K562 (cell line): ENCODE measurements around the gene SMARCC1. TPM values are rescaled to one million over a fixed set of nuclear protein-coding genes. Genes with fewer than 3 reads are reported as not detected.

ENCODE experiments used
- ATAC-seq: fragments of 200-7000 bp; cut with Tn5 transposase; 3 replicates; pipeline ENCODE4 v1.9.1; 2020; ENCODE audit warnings: moderate library complexity
- BruUV-seq: library from RNA; stranded (reverse); fragments of 400-500 nt; replicated peaks from 2 replicates; lab custom pipeline; 2021; lab: Mats Ljungman, UMichigan
- CTCF ChIA-PET: fragments of 300-600 bp; formaldehyde crosslinking; extraction: SDS; loops from one replicate; lab custom pipeline; 2021; ENCODE audit warnings: low intra/inter-chr PET ratio; lab: Yijun Ruan, JAX
- POLR2A ChIA-PET: fragments of 300-600, 350-650 bp; sonication (Branson Sonifier 250); formaldehyde crosslinking; extraction: SDS; loops from one replicate; lab custom pipeline; 2021; ENCODE audit warnings: antibody characterized with exemption, inconsistent platforms; lab: Yijun Ruan, JAX
- DNase-seq, 4 experiments: peaks; one replicate each; pipeline versions ENCODE4 v3.0.0 to v3.0.0-alpha.2; 2011 to 2018; ENCODE audit warnings: low spot score in 3 of 4, mixed read lengths in 3 of 4; ENCODE audit errors: extremely low read depth in 1 of 4
- FAIRE-seq: peaks from 2 replicates; lab custom pipeline; 2011; peaks lifted over from hg19 to GRCh38; lab: Jason Lieb, UNC
- H2AFZ ChIP-seq: 2 replicates; pipeline ENCODE4 v1.6.0; 2011; ENCODE audit warnings: low read depth, low read length, control low read depth, inconsistent platforms
- H3K27ac ChIP-seq: fragments of 200-600 bp; 3 replicates; pipeline ENCODE4 v1.8.0; 2011; ENCODE audit warnings: low read depth, mild to moderate bottlenecking, control low read depth, inconsistent platforms, low read length, moderate library complexity, mixed read lengths; ENCODE audit errors: extremely low read depth
- H3K27me3 ChIP-seq, 2 experiments: fragments of 300-600 bp in 1 of 2; 2 replicates in 1 of 2; 3 replicates in 1 of 2; pipeline versions ENCODE4 v1.6.0 to v1.8.0; 2011; ENCODE audit warnings: inconsistent platforms in 2 of 2, low read length in 2 of 2, mild to moderate bottlenecking in 1 of 2, mixed read lengths in 1 of 2, moderate library complexity in 1 of 2; ENCODE audit not compliant: control insufficient read depth in 2 of 2, insufficient read depth in 2 of 2
- H3K36me3 ChIP-seq: fragments of 300-600 bp; 3 replicates; pipeline ENCODE4 v1.8.0; 2011; ENCODE audit warnings: mild to moderate bottlenecking, low read length, inconsistent platforms; ENCODE audit not compliant: control insufficient read depth, insufficient read depth
- H3K4me1 ChIP-seq, 2 experiments: fragments of 200-600 bp in 1 of 2; replicated peaks in 1 of 2; 2 replicates in 1 of 2; 3 replicates in 1 of 2; pipeline versions ENCODE4 v1.5.1 to v1.8.0; 2011; ENCODE audit warnings: inconsistent platforms in 2 of 2, low read length in 2 of 2, mild to moderate bottlenecking in 1 of 2, mixed read lengths in 1 of 2, moderate library complexity in 1 of 2; ENCODE audit not compliant: control insufficient read depth in 2 of 2, insufficient read depth in 2 of 2
- H3K4me2 ChIP-seq: 2 replicates; pipeline ENCODE4 v1.6.1; 2011; ENCODE audit warnings: low read length, control low read depth, inconsistent platforms, mixed read lengths; ENCODE audit not compliant: insufficient read depth
- H3K4me3 ChIP-seq: fragments of 200-600 bp; sonication (generic), shearing (Covaris generic); 2 replicates; pipeline ENCODE4 v1.5.1; 2016; ENCODE audit warnings: control low read depth, inconsistent platforms
- H3K79me2 ChIP-seq: fragments of 200-600 bp; 3 replicates; pipeline ENCODE4 v1.8.0; 2011; ENCODE audit warnings: low read length, inconsistent platforms; ENCODE audit not compliant: control insufficient read depth, insufficient read depth
- H3K9ac ChIP-seq, 2 experiments: 2 replicates each; pipeline versions ENCODE4 v1.6.0 to v1.6.1; 2011; ENCODE audit warnings: low read depth in 2 of 2, low read length in 2 of 2, control low read depth in 1 of 2, inconsistent platforms in 1 of 2, mild to moderate bottlenecking in 1 of 2, mixed read lengths in 1 of 2; ENCODE audit not compliant: insufficient read depth in 1 of 2
- H3K9me1 ChIP-seq: one replicate; pipeline ENCODE4 v1.6.0; 2011; ENCODE audit warnings: inconsistent platforms, mild to moderate bottlenecking, low read length, moderate library complexity; ENCODE audit not compliant: control insufficient read depth, insufficient read depth
- H3K9me3 ChIP-seq: replicated peaks from 2 replicates; pipeline ENCODE4 v1.5.1; 2011; ENCODE audit warnings: low read depth, low read length, inconsistent platforms; ENCODE audit not compliant: control insufficient read depth, insufficient read depth
- H4K20me1 ChIP-seq: replicated peaks from 2 replicates; pipeline ENCODE4 v1.6.1; 2011; ENCODE audit warnings: low read length, inconsistent platforms, mixed read lengths; ENCODE audit not compliant: control insufficient read depth, insufficient read depth
- FOXP1 ChIP-seq: sonication (generic); formaldehyde crosslinking; IDR thresholded peaks from 2 replicates; pipeline ENCODE4 v1.8.0; 2022; ENCODE audit warnings: mild to moderate bottlenecking, missing genetic modification reagents
- HMGN3 ChIP-seq: IDR thresholded peaks from 2 replicates; pipeline ENCODE4 v1.6.1; 2011; ENCODE audit warnings: borderline replicate concordance, low read depth, mild to moderate bottlenecking, mixed read lengths, low read length; ENCODE audit not compliant: insufficient read length; ENCODE audit errors: extremely low read depth
- POLR2AphosphoS2 ChIP-seq: IDR thresholded peaks from 2 replicates; pipeline ENCODE4 v1.6.1; 2012; ENCODE audit warnings: low read length, improper control_type of control experiment
- POLR2G ChIP-seq: fragments of 200-400 bp; formaldehyde crosslinking; IDR thresholded peaks from 2 replicates; pipeline ENCODE4 v1.6.1; 2017; ENCODE audit warnings: low read depth, mild to moderate bottlenecking, antibody characterized with exemption, low read length, moderate library complexity
- ZNF764 ChIP-seq: fragments of 250-450 bp; sonication (Bioruptor Pico); IDR thresholded peaks from 2 replicates; pipeline ENCODE4 v1.4.0; 2020; ENCODE audit warnings: low read depth, mild to moderate bottlenecking, moderate library complexity
- ZSCAN29 ChIP-seq: fragments of 450-650 bp; IDR thresholded peaks from 2 replicates; pipeline ENCODE4 v1.6.1; 2017
- WGBS: fragments of 100-300 bp; shearing (Covaris generic); methylation state at CpG from one replicate; pipeline ENCODE4 v1.1.6; 2016; ENCODE audit warnings: low coverage, mixed read lengths; ENCODE audit not compliant: insufficient coverage; ENCODE audit errors: missing lambda C conversion rate; 5-methylcytosine and 5-hydroxymethylcytosine counted together
- in situ Hi-C: fragments of 300-500 bp; cut with MboI; formaldehyde crosslinking; loops from 4 replicates; pipeline ENCODE4 v1.15.0; 2018; ENCODE audit warnings: inconsistent platforms, mixed read lengths
- intact Hi-C: fragments of 100-400 bp; cut with micrococcal nuclease; formaldehyde crosslinking; loops from 2 replicates; pipeline ENCODE4 v1.14.2; 2022
- polyA plus RNA-seq, 8 experiments: library from polyadenylated mRNA; depleted of rRNA in 4 of 8; stranded (reverse) in 5 of 8; unstranded in 3 of 8; fragments of >200 nt; fragmentation: Nextera tagmentation in 2 of 8; fragmentation: Illumina TruSeq in 1 of 8; extraction: Ambion mirVana in 2 of 8; extraction: Trizol in 1 of 8; gene quantifications; 2 replicates each; pipeline versions ENCODE4 v1.2.1 to v1.2.3, GENCODE V29; 2011 to 2014; ENCODE audit warnings: inconsistent platforms in 1 of 8, missing spikeins in 1 of 8
- total RNA-seq, 7 experiments: library from RNA; depleted of rRNA in 6 of 7; stranded (reverse); fragments of >200 nt in 6 of 7; fragmentation: Illumina TruSeq in 2 of 7; extraction: Trizol in 2 of 7; gene quantifications; 2 replicates each; pipeline versions ENCODE4 v1.2.1 to v1.2.3, GENCODE V29; 2011 to 2021; ENCODE audit warnings: low replicate concordance in 1 of 7
- TF ChIP-seq, protein P1 (sequence below): fragments of 450-650 bp; IDR thresholded peaks from 2 replicates; pipeline ENCODE4 v1.6.1; 2016; ENCODE audit warnings: mild to moderate bottlenecking, moderate library complexity
- TF ChIP-seq, protein P2 (sequence below), 2 experiments: IDR thresholded peaks; 2 replicates each; pipeline ENCODE4 v1.6.1; 2012; ENCODE audit warnings: improper control_type of control experiment in 2 of 2, low read depth in 2 of 2, low read length in 2 of 2, borderline replicate concordance in 1 of 2

Gene SMARCC1
- total and polyA plus RNA-seq, 9 of the 15 experiments (the other 6 are each of a cell fraction or from before 2014, with no cell fraction given), result 20.7 to 199 (median 66.0) TPM

DNA sequence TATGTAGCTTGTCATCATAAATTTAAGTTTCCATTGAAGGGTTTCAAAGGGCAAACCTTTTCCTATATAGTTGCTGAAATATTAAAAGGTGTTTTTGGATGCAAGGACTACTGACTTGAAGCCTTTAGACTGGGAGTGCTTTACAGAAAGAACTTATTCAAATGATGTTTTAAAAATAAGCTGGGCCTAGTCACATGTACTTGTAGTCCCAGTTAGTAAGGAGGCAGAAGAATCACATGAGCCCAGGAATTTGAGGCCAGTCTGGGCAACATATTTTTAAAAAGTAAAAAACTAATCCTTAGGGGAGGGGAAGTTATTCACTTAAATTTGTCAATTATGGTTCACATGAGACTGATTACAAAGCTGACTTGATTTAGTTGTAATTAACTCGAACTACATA, 65.0 kb downstream of the SMARCC1 start:
- in situ Hi-C loops, result no loop called here
- ChIA-PET CTCF (no interaction called here), POLR2A (interaction anchor here (0.6 to 1.7 kb wide), 5 partner anchors 9 to 449 kb away, joined by 3 to 7 read pairs (median 3); no protein-coding TSS in a partner anchor)
- FAIRE-seq, result no peak
- no peaks in the 10 kb centered on the region; a peak in 1 of 5 replicates for H3K4me1 ChIP-seq
- intact Hi-C loops, result loop anchor here (10.0 kb wide), 1 partner anchor 438 kb away; no protein-coding TSS in a partner anchor
- H3K4me2 ChIP-seq, result no peak overlapping the region
- H3K36me3 ChIP-seq, result peaks cover 88% of the 10 kb centered on the region
- H3K27ac ChIP-seq, result no peak overlapping the region
- BruUV-seq, result no TSS peak
- WGBS, result 92% methylated on average over 1 of the region's 1 CpG
- DNase-seq, result no peak
- H3K79me2 ChIP-seq, result peaks cover 4% of the 10 kb centered on the region; the same call in 1 of the 3 replicates
- H3K27me3 ChIP-seq, result no peaks in the 10 kb centered on the region
- no peak for ATAC-seq
- H2AFZ ChIP-seq, result no peak overlapping the region
- H4K20me1 ChIP-seq, result no peaks in the 10 kb centered on the region
- no peak overlapping the region for H3K9ac ChIP-seq
- H3K4me3 ChIP-seq, result no peak overlapping the region
- no peaks in the 10 kb centered on the region for H3K9me1 ChIP-seq
- no peaks in the 10 kb centered on the region for H3K9me3 ChIP-seq
- TF ChIP-seq POLR2AphosphoS2, result no peak
- TF ChIP-seq ZSCAN29, result no peak
- TF ChIP-seq HMGN3, result no peak
- TF ChIP-seq, protein P1, sequence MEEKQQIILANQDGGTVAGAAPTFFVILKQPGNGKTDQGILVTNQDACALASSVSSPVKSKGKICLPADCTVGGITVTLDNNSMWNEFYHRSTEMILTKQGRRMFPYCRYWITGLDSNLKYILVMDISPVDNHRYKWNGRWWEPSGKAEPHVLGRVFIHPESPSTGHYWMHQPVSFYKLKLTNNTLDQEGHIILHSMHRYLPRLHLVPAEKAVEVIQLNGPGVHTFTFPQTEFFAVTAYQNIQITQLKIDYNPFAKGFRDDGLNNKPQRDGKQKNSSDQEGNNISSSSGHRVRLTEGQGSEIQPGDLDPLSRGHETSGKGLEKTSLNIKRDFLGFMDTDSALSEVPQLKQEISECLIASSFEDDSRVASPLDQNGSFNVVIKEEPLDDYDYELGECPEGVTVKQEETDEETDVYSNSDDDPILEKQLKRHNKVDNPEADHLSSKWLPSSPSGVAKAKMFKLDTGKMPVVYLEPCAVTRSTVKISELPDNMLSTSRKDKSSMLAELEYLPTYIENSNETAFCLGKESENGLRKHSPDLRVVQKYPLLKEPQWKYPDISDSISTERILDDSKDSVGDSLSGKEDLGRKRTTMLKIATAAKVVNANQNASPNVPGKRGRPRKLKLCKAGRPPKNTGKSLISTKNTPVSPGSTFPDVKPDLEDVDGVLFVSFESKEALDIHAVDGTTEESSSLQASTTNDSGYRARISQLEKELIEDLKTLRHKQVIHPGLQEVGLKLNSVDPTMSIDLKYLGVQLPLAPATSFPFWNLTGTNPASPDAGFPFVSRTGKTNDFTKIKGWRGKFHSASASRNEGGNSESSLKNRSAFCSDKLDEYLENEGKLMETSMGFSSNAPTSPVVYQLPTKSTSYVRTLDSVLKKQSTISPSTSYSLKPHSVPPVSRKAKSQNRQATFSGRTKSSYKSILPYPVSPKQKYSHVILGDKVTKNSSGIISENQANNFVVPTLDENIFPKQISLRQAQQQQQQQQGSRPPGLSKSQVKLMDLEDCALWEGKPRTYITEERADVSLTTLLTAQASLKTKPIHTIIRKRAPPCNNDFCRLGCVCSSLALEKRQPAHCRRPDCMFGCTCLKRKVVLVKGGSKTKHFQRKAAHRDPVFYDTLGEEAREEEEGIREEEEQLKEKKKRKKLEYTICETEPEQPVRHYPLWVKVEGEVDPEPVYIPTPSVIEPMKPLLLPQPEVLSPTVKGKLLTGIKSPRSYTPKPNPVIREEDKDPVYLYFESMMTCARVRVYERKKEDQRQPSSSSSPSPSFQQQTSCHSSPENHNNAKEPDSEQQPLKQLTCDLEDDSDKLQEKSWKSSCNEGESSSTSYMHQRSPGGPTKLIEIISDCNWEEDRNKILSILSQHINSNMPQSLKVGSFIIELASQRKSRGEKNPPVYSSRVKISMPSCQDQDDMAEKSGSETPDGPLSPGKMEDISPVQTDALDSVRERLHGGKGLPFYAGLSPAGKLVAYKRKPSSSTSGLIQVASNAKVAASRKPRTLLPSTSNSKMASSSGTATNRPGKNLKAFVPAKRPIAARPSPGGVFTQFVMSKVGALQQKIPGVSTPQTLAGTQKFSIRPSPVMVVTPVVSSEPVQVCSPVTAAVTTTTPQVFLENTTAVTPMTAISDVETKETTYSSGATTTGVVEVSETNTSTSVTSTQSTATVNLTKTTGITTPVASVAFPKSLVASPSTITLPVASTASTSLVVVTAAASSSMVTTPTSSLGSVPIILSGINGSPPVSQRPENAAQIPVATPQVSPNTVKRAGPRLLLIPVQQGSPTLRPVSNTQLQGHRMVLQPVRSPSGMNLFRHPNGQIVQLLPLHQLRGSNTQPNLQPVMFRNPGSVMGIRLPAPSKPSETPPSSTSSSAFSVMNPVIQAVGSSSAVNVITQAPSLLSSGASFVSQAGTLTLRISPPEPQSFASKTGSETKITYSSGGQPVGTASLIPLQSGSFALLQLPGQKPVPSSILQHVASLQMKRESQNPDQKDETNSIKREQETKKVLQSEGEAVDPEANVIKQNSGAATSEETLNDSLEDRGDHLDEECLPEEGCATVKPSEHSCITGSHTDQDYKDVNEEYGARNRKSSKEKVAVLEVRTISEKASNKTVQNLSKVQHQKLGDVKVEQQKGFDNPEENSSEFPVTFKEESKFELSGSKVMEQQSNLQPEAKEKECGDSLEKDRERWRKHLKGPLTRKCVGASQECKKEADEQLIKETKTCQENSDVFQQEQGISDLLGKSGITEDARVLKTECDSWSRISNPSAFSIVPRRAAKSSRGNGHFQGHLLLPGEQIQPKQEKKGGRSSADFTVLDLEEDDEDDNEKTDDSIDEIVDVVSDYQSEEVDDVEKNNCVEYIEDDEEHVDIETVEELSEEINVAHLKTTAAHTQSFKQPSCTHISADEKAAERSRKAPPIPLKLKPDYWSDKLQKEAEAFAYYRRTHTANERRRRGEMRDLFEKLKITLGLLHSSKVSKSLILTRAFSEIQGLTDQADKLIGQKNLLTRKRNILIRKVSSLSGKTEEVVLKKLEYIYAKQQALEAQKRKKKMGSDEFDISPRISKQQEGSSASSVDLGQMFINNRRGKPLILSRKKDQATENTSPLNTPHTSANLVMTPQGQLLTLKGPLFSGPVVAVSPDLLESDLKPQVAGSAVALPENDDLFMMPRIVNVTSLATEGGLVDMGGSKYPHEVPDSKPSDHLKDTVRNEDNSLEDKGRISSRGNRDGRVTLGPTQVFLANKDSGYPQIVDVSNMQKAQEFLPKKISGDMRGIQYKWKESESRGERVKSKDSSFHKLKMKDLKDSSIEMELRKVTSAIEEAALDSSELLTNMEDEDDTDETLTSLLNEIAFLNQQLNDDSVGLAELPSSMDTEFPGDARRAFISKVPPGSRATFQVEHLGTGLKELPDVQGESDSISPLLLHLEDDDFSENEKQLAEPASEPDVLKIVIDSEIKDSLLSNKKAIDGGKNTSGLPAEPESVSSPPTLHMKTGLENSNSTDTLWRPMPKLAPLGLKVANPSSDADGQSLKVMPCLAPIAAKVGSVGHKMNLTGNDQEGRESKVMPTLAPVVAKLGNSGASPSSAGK, result no peak
- TF ChIP-seq, protein P2, sequence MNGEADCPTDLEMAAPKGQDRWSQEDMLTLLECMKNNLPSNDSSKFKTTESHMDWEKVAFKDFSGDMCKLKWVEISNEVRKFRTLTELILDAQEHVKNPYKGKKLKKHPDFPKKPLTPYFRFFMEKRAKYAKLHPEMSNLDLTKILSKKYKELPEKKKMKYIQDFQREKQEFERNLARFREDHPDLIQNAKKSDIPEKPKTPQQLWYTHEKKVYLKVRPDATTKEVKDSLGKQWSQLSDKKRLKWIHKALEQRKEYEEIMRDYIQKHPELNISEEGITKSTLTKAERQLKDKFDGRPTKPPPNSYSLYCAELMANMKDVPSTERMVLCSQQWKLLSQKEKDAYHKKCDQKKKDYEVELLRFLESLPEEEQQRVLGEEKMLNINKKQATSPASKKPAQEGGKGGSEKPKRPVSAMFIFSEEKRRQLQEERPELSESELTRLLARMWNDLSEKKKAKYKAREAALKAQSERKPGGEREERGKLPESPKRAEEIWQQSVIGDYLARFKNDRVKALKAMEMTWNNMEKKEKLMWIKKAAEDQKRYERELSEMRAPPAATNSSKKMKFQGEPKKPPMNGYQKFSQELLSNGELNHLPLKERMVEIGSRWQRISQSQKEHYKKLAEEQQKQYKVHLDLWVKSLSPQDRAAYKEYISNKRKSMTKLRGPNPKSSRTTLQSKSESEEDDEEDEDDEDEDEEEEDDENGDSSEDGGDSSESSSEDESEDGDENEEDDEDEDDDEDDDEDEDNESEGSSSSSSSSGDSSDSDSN (IDR thresholded peaks at IDR 0.05; ENCODE audit: borderline replicate concordance in 1 of 2, low read depth in 2 of 2, low read length in 2 of 2), result no peak
- TF ChIP-seq ZNF764 (CRISPR knock-in tag), result no peak
- no peak for TF ChIP-seq POLR2G
- no peak for TF ChIP-seq FOXP1 (CRISPR knock-in tag)
